GM23338 (cell line): ENCODE measurements around the gene LYL1. TPM values are rescaled to one million over a fixed set of nuclear protein-coding genes. Genes with fewer than 3 reads are reported as not detected.

ENCODE experiments used
- CREB1 ChIP-seq: fragments of 250-450 bp; sonication (Bioruptor Pico); IDR thresholded peaks from 2 replicates; pipeline ENCODE4 v1.5.0; 2020; ENCODE audit warnings: low read depth, mild to moderate bottlenecking, moderate library complexity
- EZH2 ChIP-seq: fragments of 200-600 bp; sonication (generic); IDR thresholded peaks from one replicate; pipeline ENCODE4 v1.8.0; 2017; ENCODE audit warnings: antibody characterized with exemption, mild to moderate bottlenecking, low read depth; ENCODE audit not compliant: unreplicated experiment
- EZH2phosphoT487 ChIP-seq: fragments of 200-600 bp; sonication (generic); IDR thresholded peaks from one replicate; pipeline ENCODE4 v1.8.1; 2018; ENCODE audit warnings: antibody characterized with exemption; ENCODE audit not compliant: unreplicated experiment
- JUNB ChIP-seq: IDR thresholded peaks from one replicate; pipeline ENCODE4 v1.6.1; 2016; ENCODE audit warnings: antibody characterized with exemption; ENCODE audit not compliant: unreplicated experiment
- NANOG ChIP-seq: IDR thresholded peaks from 2 replicates; pipeline ENCODE4 v1.6.1; 2016; ENCODE audit warnings: antibody characterized with exemption, borderline replicate concordance
- REST ChIP-seq: IDR thresholded peaks from one replicate; pipeline ENCODE4 v1.6.1; 2018; ENCODE audit warnings: antibody characterized with exemption; ENCODE audit not compliant: unreplicated experiment
- STAT1 ChIP-seq: IDR thresholded peaks from one replicate; pipeline ENCODE4 v1.6.1; 2016; ENCODE audit warnings: antibody characterized with exemption; ENCODE audit not compliant: unreplicated experiment
- ZNF114 ChIP-seq: fragments of 250-450 bp; sonication (Bioruptor Pico); IDR thresholded peaks from 2 replicates; pipeline ENCODE4 v1.5.0; 2020; ENCODE audit warnings: mild to moderate bottlenecking, moderate library complexity
- ZNF331 ChIP-seq: fragments of 250-450 bp; sonication (Bioruptor Pico); IDR thresholded peaks from 2 replicates; pipeline ENCODE4 v1.5.0; 2020; ENCODE audit warnings: low read depth, mild to moderate bottlenecking, moderate library complexity
- polyA plus RNA-seq: library from polyadenylated mRNA; unstranded; fragments of >200 nt; fragmentation: Nextera tagmentation; extraction: Ambion mirVana; gene quantifications from 2 replicates; pipeline ENCODE4 v1.2.1, GENCODE V29; 2016
- total RNA-seq: library from RNA; depleted of rRNA; stranded (reverse); fragments of >200 nt; shearing (Covaris generic); gene quantifications from 2 replicates; pipeline ENCODE4 v1.2.3, GENCODE V29; 2014
- TF ChIP-seq, protein P1 (sequence below): fragments of 250-450 bp; sonication (Bioruptor Pico); IDR thresholded peaks from 2 replicates; pipeline ENCODE4 v1.5.0; 2020; ENCODE audit warnings: mild to moderate bottlenecking, moderate library complexity
- TF ChIP-seq, protein P2 (sequence below): IDR thresholded peaks from 2 replicates; pipeline ENCODE4 v1.6.1; 2016; ENCODE audit warnings: antibody characterized with exemption

Gene LYL1
- total and polyA plus RNA-seq, 2 experiments from 2014 or later = 1.2 to 2.2 TPM

GRCh38 chr19:13087295-13087694, 15.4 kb downstream of the LYL1 start (continued):
- TF ChIP-seq, protein P1, sequence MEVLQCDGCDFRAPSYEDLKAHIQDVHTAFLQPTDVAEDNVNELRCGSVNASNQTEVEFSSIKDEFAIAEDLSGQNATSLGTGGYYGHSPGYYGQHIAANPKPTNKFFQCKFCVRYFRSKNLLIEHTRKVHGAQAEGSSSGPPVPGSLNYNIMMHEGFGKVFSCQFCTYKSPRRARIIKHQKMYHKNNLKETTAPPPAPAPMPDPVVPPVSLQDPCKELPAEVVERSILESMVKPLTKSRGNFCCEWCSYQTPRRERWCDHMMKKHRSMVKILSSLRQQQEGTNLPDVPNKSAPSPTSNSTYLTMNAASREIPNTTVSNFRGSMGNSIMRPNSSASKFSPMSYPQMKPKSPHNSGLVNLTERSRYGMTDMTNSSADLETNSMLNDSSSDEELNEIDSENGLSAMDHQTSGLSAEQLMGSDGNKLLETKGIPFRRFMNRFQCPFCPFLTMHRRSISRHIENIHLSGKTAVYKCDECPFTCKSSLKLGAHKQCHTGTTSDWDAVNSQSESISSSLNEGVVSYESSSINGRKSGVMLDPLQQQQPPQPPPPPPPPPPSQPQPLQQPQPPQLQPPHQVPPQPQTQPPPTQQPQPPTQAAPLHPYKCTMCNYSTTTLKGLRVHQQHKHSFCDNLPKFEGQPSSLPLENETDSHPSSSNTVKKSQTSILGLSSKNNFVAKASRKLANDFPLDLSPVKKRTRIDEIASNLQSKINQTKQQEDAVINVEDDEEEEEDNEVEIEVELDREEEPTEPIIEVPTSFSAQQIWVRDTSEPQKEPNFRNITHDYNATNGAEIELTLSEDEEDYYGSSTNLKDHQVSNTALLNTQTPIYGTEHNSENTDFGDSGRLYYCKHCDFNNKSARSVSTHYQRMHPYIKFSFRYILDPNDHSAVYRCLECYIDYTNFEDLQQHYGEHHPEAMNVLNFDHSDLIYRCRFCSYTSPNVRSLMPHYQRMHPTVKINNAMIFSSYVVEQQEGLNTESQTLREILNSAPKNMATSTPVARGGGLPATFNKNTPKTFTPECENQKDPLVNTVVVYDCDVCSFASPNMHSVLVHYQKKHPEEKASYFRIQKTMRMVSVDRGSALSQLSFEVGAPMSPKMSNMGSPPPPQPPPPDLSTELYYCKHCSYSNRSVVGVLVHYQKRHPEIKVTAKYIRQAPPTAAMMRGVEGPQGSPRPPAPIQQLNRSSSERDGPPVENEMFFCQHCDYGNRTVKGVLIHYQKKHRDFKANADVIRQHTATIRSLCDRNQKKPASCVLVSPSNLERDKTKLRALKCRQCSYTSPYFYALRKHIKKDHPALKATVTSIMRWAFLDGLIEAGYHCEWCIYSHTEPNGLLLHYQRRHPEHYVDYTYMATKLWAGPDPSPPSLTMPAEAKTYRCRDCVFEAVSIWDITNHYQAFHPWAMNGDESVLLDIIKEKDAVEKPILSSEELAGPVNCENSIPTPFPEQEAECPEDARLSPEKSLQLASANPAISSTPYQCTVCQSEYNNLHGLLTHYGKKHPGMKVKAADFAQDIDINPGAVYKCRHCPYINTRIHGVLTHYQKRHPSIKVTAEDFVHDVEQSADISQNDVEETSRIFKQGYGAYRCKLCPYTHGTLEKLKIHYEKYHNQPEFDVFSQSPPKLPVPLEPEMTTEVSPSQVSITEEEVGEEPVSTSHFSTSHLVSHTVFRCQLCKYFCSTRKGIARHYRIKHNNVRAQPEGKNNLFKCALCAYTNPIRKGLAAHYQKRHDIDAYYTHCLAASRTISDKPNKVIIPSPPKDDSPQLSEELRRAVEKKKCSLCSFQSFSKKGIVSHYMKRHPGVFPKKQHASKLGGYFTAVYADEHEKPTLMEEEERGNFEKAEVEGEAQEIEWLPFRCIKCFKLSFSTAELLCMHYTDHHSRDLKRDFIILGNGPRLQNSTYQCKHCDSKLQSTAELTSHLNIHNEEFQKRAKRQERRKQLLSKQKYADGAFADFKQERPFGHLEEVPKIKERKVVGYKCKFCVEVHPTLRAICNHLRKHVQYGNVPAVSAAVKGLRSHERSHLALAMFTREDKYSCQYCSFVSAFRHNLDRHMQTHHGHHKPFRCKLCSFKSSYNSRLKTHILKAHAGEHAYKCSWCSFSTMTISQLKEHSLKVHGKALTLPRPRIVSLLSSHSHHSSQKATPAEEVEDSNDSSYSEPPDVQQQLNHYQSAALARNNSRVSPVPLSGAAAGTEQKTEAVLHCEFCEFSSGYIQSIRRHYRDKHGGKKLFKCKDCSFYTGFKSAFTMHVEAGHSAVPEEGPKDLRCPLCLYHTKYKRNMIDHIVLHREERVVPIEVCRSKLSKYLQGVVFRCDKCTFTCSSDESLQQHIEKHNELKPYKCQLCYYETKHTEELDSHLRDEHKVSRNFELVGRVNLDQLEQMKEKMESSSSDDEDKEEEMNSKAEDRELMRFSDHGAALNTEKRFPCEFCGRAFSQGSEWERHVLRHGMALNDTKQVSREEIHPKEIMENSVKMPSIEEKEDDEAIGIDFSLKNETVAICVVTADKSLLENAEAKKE (CRISPR knock-in tag) = no peak
- TF ChIP-seq, protein P2, sequence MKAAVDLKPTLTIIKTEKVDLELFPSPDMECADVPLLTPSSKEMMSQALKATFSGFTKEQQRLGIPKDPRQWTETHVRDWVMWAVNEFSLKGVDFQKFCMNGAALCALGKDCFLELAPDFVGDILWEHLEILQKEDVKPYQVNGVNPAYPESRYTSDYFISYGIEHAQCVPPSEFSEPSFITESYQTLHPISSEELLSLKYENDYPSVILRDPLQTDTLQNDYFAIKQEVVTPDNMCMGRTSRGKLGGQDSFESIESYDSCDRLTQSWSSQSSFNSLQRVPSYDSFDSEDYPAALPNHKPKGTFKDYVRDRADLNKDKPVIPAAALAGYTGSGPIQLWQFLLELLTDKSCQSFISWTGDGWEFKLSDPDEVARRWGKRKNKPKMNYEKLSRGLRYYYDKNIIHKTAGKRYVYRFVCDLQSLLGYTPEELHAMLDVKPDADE = no peak
- no peak for TF ChIP-seq STAT1
- no peak for TF ChIP-seq REST
- TF ChIP-seq ZNF331 (CRISPR knock-in tag) = no peak
- TF ChIP-seq EZH2 = no peak
- TF ChIP-seq ZNF114 (CRISPR knock-in tag) = no peak
- no peak for TF ChIP-seq EZH2phosphoT487
- no peak for TF ChIP-seq NANOG
- TF ChIP-seq CREB1 (CRISPR knock-in tag) = no peak
- TF ChIP-seq JUNB = no peak
